Measurements from ENCODE around the gene RPGRIP1.

DNA sequence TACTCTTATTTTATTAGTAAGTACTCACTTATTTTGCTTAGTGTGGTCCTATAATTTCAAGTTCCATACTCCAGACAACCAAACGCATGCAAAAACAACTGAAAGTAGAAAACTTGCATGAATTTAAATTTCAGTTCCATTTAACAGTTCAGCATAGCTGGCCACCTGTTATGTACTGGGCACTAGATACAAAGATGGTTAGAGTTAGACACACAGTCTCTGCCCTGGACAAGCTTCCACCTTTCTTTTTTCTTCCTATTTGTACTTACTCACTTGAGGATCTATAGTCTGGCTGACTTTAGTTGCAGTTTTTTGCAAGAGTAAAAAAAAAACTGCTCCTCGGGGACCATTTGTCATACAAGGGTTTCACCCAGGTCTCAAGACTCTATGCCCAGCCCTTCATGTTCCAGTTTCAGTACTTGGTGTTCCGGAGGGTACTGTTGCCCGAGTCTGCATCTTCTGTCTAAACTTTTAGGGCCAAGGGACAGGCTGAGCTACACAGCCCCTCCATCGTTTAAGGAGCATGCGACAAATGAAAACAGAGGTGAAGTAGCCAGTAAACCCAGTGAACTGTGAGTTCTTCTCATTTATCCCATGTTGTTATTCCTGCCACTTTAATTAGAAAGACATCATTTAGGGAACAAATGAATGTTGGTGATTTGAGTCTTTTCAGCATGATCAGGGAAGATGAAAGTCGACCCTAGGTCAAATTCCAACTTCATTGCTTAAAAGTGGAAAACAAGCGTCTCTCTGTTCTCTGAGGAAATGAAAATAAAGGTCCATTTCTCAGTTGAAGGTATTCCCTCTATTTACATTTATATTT lies 22.3 kb downstream of the RPGRIP1 start:
- TF ChIP-seq CREB1 (CRISPR knock-in tag; IDR thresholded peaks at IDR 0.05) (no peak), ELF4 (CRISPR knock-in tag; IDR thresholded peaks at IDR 0.05; ENCODE audit: low read depth) (no peak)
- TF ChIP-seq, protein P1, sequence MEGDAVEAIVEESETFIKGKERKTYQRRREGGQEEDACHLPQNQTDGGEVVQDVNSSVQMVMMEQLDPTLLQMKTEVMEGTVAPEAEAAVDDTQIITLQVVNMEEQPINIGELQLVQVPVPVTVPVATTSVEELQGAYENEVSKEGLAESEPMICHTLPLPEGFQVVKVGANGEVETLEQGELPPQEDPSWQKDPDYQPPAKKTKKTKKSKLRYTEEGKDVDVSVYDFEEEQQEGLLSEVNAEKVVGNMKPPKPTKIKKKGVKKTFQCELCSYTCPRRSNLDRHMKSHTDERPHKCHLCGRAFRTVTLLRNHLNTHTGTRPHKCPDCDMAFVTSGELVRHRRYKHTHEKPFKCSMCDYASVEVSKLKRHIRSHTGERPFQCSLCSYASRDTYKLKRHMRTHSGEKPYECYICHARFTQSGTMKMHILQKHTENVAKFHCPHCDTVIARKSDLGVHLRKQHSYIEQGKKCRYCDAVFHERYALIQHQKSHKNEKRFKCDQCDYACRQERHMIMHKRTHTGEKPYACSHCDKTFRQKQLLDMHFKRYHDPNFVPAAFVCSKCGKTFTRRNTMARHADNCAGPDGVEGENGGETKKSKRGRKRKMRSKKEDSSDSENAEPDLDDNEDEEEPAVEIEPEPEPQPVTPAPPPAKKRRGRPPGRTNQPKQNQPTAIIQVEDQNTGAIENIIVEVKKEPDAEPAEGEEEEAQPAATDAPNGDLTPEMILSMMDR (IDR thresholded peaks at IDR 0.05), result no peak
- TF ChIP-seq, protein P2, sequence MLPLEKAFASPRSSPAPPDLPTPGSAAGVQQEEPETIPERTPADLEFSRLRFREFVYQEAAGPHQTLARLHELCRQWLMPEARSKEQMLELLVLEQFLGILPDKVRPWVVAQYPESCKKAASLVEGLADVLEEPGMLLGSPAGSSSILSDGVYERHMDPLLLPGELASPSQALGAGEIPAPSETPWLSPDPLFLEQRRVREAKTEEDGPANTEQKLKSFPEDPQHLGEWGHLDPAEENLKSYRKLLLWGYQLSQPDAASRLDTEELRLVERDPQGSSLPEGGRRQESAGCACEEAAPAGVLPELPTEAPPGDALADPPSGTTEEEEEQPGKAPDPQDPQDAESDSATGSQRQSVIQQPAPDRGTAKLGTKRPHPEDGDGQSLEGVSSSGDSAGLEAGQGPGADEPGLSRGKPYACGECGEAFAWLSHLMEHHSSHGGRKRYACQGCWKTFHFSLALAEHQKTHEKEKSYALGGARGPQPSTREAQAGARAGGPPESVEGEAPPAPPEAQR (CRISPR knock-in tag; IDR thresholded peaks at IDR 0.05), result no peak
- TF ChIP-seq, protein P3, sequence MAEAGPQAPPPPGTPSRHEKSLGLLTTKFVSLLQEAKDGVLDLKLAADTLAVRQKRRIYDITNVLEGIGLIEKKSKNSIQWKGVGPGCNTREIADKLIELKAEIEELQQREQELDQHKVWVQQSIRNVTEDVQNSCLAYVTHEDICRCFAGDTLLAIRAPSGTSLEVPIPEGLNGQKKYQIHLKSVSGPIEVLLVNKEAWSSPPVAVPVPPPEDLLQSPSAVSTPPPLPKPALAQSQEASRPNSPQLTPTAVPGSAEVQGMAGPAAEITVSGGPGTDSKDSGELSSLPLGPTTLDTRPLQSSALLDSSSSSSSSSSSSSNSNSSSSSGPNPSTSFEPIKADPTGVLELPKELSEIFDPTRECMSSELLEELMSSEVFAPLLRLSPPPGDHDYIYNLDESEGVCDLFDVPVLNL (CRISPR knock-in tag; IDR thresholded peaks at IDR 0.05; ENCODE audit: borderline replicate concordance, low read depth), result no peak

Measured in WTC11 (cell line).